Naive thymus-derived CD4-positive, alpha-beta T cell (primary cell): ENCODE results near the gene KCTD4. TPM values are rescaled to one million over a fixed set of nuclear protein-coding genes. Genes with fewer than 3 reads are reported as not detected.
A peak's percentile ranks its signal among the peaks of the same experiment; 100 is the strongest.

Experiments
- ATAC-seq: fragments of 150-1000 bp; cut with Tn5 transposase; 2 replicates; pipeline ENCODE4 v1.10.0; 2021; ENCODE audit warnings: mild to moderate bottlenecking, moderate library complexity
- CTCF ChIA-PET: fragments of 350-600 bp; sonication (Branson Sonifier 250); formaldehyde crosslinking; loops from one replicate; lab custom pipeline; 2021; ENCODE audit warnings: antibody characterized with exemption; lab: Charles Lee
- POLR2A ChIA-PET: fragments of 350-600 bp; sonication (Branson Sonifier 250); formaldehyde crosslinking; loops from one replicate; lab custom pipeline; 2021; ENCODE audit warnings: antibody characterized with exemption, inconsistent platforms; lab: Charles Lee
- DNase-seq, 9 donors: peaks; one replicate each; pipeline versions ENCODE4 v3.0.0 to v3.0.0-alpha.2; 2020 to 2022; ENCODE audit warnings: mixed read lengths in 1 of 9
- H3K27ac ChIP-seq: one replicate; pipeline ENCODE4 v1.7.0; 2013; ENCODE audit warnings: mild to moderate bottlenecking, low read depth, low read length, moderate library complexity
- H3K27me3 ChIP-seq, 2 donors: one replicate each; pipeline ENCODE4 v1.7.0; 2013; ENCODE audit warnings: low read length in 2 of 2, mild to moderate bottlenecking in 2 of 2, moderate library complexity in 2 of 2; ENCODE audit not compliant: control insufficient read depth in 2 of 2, insufficient read depth in 2 of 2
- H3K36me3 ChIP-seq, 3 experiments: 1 replicate in 2 of 3; 2 replicates in 1 of 3; pipeline ENCODE4 v1.7.0; 2013; ENCODE audit warnings: low read length in 3 of 3, mild to moderate bottlenecking in 3 of 3, moderate library complexity in 1 of 3; ENCODE audit not compliant: insufficient read depth in 3 of 3, control insufficient read depth in 2 of 3
- H3K4me1 ChIP-seq, 2 donors: one replicate each; pipeline ENCODE4 v1.7.0; 2013; ENCODE audit warnings: low read length in 2 of 2, mild to moderate bottlenecking in 2 of 2, moderate library complexity in 1 of 2; ENCODE audit not compliant: control insufficient read depth in 2 of 2, insufficient read depth in 2 of 2
- H3K4me3 ChIP-seq: 2 replicates; pipeline ENCODE4 v1.7.0; 2013; ENCODE audit warnings: mild to moderate bottlenecking, low read length
- H3K9me3 ChIP-seq, 3 experiments: 1 replicate in 2 of 3; 2 replicates in 1 of 3; pipeline ENCODE4 v1.7.0; 2013; ENCODE audit warnings: low read length in 3 of 3; ENCODE audit not compliant: control insufficient read depth in 2 of 3
- H3K27ac Mint-ChIP-seq, 9 donors: one replicate each; pipeline ENCODE4 v1.8.0; 2020 to 2022; ENCODE audit warnings: mixed read lengths in 9 of 9, mild to moderate bottlenecking in 8 of 9, moderate library complexity in 5 of 9, inconsistent platforms in 2 of 9
- H3K27me3 Mint-ChIP-seq, 5 donors: one replicate each; pipeline ENCODE4 v1.8.0; 2021 to 2022; ENCODE audit warnings: mixed read lengths in 5 of 5, mild to moderate bottlenecking in 1 of 5
- H3K36me3 Mint-ChIP-seq, 5 donors: one replicate each; pipeline ENCODE4 v1.8.0; 2020 to 2022; ENCODE audit warnings: mixed read lengths in 5 of 5, mild to moderate bottlenecking in 3 of 5, inconsistent platforms in 1 of 5
- H3K4me1 Mint-ChIP-seq, 7 donors: one replicate each; pipeline ENCODE4 v1.8.0; 2020 to 2022; ENCODE audit warnings: mixed read lengths in 7 of 7, mild to moderate bottlenecking in 3 of 7, inconsistent platforms in 1 of 7
- H3K4me3 Mint-ChIP-seq, 10 donors: one replicate each; pipeline ENCODE4 v1.8.0; 2020 to 2022; ENCODE audit warnings: mild to moderate bottlenecking in 10 of 10, mixed read lengths in 10 of 10, moderate library complexity in 6 of 10, inconsistent platforms in 2 of 10
- H3K9me3 Mint-ChIP-seq, 11 donors: one replicate each; pipeline ENCODE4 v1.8.0; 2020 to 2022; ENCODE audit warnings: mixed read lengths in 11 of 11, mild to moderate bottlenecking in 4 of 11, inconsistent platforms in 1 of 11, moderate library complexity in 1 of 11
- intact Hi-C, 2 donors: fragments of 100-400 bp; cut with micrococcal nuclease; formaldehyde crosslinking; loops; one replicate each; pipeline ENCODE4 v1.15.1; 2023
- polyA plus RNA-seq, 2 donors: library from polyadenylated mRNA; unstranded; fragments of 300-500 nt; fragmentation: Illumina TruSeq; gene quantifications; one replicate each; pipeline ENCODE4 v1.2.3, GENCODE V29; 2021
- total RNA-seq, 6 experiments: library from RNA in 5 of 6; stranded (reverse) in 5 of 6; gene quantifications; 1 replicate in 5 of 6; 2 replicates in 1 of 6; pipeline ENCODE4 v1.2.3 and lab custom pipeline; 2021 to 2026

KCTD4 gene
- total and polyA plus RNA-seq, 7 experiments from 2014 or later = not detected

GRCh38 chr13:45207319-45207718 is 6.5 kb upstream of the KCTD4 start:
- H3K9me3 ChIP-seq = no peaks in the 10 kb centered on the region
- POLR2A ChIA-PET = interaction anchor here (0.6 kb wide), 1 partner anchor 37 kb away, joined by 3 read pairs; no protein-coding TSS in a partner anchor
- CTCF ChIA-PET = no interaction called here
- H3K27me3 ChIP-seq = no peaks in the 10 kb centered on the region
- H3K27ac ChIP-seq = no peak overlapping the region
- DNase-seq = no peak
- H3K36me3 ChIP-seq = peaks cover 0 to 16% (median 0%) of the 10 kb centered on the region in 3 experiments
- H3K4me1 Mint-ChIP-seq = peaks cover 0 to 12% (median 7%) of the 10 kb centered on the region in 7 donors
- H3K27ac Mint-ChIP-seq = no peak overlapping the region
- no peaks in the 10 kb centered on the region for H3K4me1 ChIP-seq
- H3K4me3 Mint-ChIP-seq = no peak overlapping the region
- no peak for ATAC-seq
- no peaks in the 10 kb centered on the region for H3K9me3 Mint-ChIP-seq
- H3K27me3 Mint-ChIP-seq = no peaks in the 10 kb centered on the region
- peaks cover 12 to 38% (median 33%) of the 10 kb centered on the region in 5 donors for H3K36me3 Mint-ChIP-seq
- intact Hi-C loops = no loop called here
- no peak overlapping the region for H3K4me3 ChIP-seq

- Mint-ChIP-seq H3K4me3 (no peak overlapping the region), H3K9me3 (no peaks in the 10 kb centered on the region), H3K4me1 (peaks cover 0 to 15% (median 7%) of the 10 kb centered on the region in 7 donors), H3K27ac (no peak overlapping the region), H3K27me3 (no peaks in the 10 kb centered on the region), H3K36me3 (peaks cover 15 to 47% (median 40%) of the 10 kb centered on the region in 5 donors)
- no peak for ATAC-seq
- intact Hi-C loops = no loop called here
- no peak overlapping the region for H3K4me3 ChIP-seq
- peaks cover 0 to 16% (median 0%) of the 10 kb centered on the region in 3 experiments for H3K36me3 ChIP-seq
- H3K27me3 ChIP-seq = no peaks in the 10 kb centered on the region
- no peaks in the 10 kb centered on the region for H3K4me1 ChIP-seq
- no peaks in the 10 kb centered on the region for H3K9me3 ChIP-seq
- CTCF ChIA-PET = no interaction called here
- DNase-seq = no peak
- no peak overlapping the region for H3K27ac ChIP-seq
- POLR2A ChIA-PET = no interaction called here
These were observed 5.5 kb upstream of the KCTD4 start for GRCh38 chr13:45206340-45206739.

DNA sequence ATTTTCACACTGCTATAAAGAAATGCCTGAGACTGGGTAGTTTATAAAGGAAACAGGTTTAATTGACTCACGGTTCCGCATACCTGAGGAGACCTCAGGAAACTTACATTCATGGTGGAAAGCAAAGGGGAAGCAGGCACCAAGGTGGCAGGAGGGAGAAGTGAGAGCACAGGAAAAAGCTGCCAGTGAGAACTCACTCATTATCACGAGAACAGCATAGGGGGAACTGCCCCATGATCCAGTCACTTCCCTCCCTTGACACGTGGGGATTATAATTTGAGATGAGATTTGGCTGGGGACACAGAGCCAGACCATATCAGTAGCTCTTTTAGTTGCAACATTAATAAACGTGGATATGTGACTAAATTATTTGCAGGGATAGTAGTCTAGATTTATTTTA is 4.3 kb upstream of the KCTD4 start:
- no peak overlapping the region for H3K27ac ChIP-seq
- H3K36me3 ChIP-seq = peaks cover 0 to 16% (median 0%) of the 10 kb centered on the region in 3 experiments
- no peak for ATAC-seq
- no peak overlapping the region for H3K27ac Mint-ChIP-seq
- ChIA-PET CTCF (no interaction called here), POLR2A (no interaction called here)
- intact Hi-C loops = no loop called here
- DNase-seq = no peak
- no peaks in the 10 kb centered on the region for H3K4me1 ChIP-seq
- H3K9me3 Mint-ChIP-seq = no peaks in the 10 kb centered on the region
- no peaks in the 10 kb centered on the region for H3K27me3 Mint-ChIP-seq
- H3K4me3 Mint-ChIP-seq = no peak overlapping the region
- peaks cover 12 to 45% (median 30%) of the 10 kb centered on the region in 5 donors for H3K36me3 Mint-ChIP-seq
- H3K27me3 ChIP-seq = no peaks in the 10 kb centered on the region
- peaks cover 0 to 15% (median 7%) of the 10 kb centered on the region in 7 donors for H3K4me1 Mint-ChIP-seq
- H3K4me3 ChIP-seq = no peak overlapping the region
- no peaks in the 10 kb centered on the region for H3K9me3 ChIP-seq

DNA sequence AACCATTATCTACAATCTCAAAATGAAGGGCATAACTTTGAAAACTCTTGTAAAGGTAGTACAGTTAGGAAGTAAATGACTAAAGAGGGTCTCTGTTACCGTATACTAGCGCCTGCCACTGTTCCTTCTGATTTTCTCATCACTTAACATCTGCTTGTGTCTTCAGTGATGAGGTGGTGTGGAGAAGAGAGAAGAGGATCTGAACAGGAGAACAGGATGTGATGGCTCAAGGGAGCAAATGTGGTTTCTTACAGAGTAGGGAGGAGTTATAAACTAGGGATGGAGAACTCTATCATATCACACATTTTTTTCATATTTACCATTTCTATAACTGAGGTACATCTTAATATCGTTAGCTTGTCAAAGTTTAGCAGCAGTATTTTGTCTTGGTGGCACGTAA is 1.1 kb downstream of the KCTD4 start:
- peaks cover 0 to 3% (median 0%) of the 10 kb centered on the region in 3 experiments for H3K36me3 ChIP-seq
- Mint-ChIP-seq H3K9me3 (no peaks in the 10 kb centered on the region), H3K4me1 (peaks cover 0 to 16% (median 10%) of the 10 kb centered on the region in 7 donors), H3K27ac (no peak overlapping the region), H3K4me3 (no peak overlapping the region), H3K27me3 (no peaks in the 10 kb centered on the region), H3K36me3 (peaks cover 4 to 38% (median 19%) of the 10 kb centered on the region in 5 donors)
- H3K4me1 ChIP-seq = no peaks in the 10 kb centered on the region
- H3K4me3 ChIP-seq = no peak overlapping the region
- no peaks in the 10 kb centered on the region for H3K9me3 ChIP-seq
- no peak overlapping the region for H3K27ac ChIP-seq
- ChIA-PET CTCF (interaction anchor here (1.1 kb wide), 1 partner anchor 14 kb away, joined by 3 read pairs; no protein-coding TSS in a partner anchor), POLR2A (no interaction called here)
- ATAC-seq (no peak), DNase-seq (no peak)
- H3K27me3 ChIP-seq = no peaks in the 10 kb centered on the region
- intact Hi-C loops = no loop called here

DNA sequence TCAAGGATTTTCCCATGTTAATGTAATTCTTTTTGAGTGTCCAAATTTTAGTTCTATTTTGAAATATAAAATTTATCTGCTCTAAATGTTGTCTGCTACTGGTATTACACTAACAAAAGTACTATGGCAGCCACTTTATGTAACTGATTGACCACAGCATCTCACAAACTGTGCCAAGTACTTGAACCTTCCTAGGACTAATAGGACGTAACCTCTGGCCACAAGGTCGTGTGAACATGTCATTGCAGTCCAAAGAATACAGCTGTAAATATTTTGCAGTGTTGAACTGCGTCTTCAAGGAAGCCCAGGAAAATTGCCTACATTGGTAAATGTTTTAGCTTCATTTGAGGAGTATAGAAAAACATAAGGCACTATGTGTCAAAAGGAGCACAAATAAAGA is 1.9 kb downstream of the KCTD4 start:
- Mint-ChIP-seq H3K4me1 (peaks cover 0 to 17% (median 9%) of the 10 kb centered on the region in 7 donors), H3K9me3 (no peaks in the 10 kb centered on the region), H3K27me3 (no peaks in the 10 kb centered on the region), H3K4me3 (no peak overlapping the region), H3K36me3 (peaks cover 4 to 38% (median 23%) of the 10 kb centered on the region in 5 donors), H3K27ac (no peak overlapping the region)
- intact Hi-C loops = no loop called here
- Histone ChIP-seq H3K27ac (no peak overlapping the region), H3K4me1 (no peaks in the 10 kb centered on the region), H3K9me3 (no peaks in the 10 kb centered on the region), H3K27me3 (no peaks in the 10 kb centered on the region), H3K36me3 (peaks cover 0 to 3% (median 0%) of the 10 kb centered on the region in 3 experiments), H3K4me3 (no peak overlapping the region)
- no peak for DNase-seq
- CTCF ChIA-PET = interaction anchor here (0.7 to 1.1 kb wide), 2 partner anchors 14 to 162 kb away, joined by 3 read pairs; no protein-coding TSS in a partner anchor
- no peak for ATAC-seq
- POLR2A ChIA-PET = no interaction called here

- H3K36me3 Mint-ChIP-seq = peaks cover 4 to 35% (median 23%) of the 10 kb centered on the region in 5 donors
- no peak for ATAC-seq
- intact Hi-C loops = no loop called here
- H3K27me3 Mint-ChIP-seq = no peaks in the 10 kb centered on the region
- H3K9me3 Mint-ChIP-seq = no peaks in the 10 kb centered on the region
- ChIA-PET POLR2A (interaction anchor here (0.6 kb wide), 1 partner anchor 59 kb away, joined by 3 read pairs; no protein-coding TSS in a partner anchor), CTCF (no interaction called here)
- no peaks in the 10 kb centered on the region for H3K4me1 ChIP-seq
- no peaks in the 10 kb centered on the region for H3K27me3 ChIP-seq
- no peak overlapping the region for H3K27ac ChIP-seq
- H3K27ac Mint-ChIP-seq = no peak overlapping the region
- H3K36me3 ChIP-seq = no peaks in the 10 kb centered on the region
- no peak for DNase-seq
- H3K9me3 ChIP-seq = no peaks in the 10 kb centered on the region
- no peak overlapping the region for H3K4me3 ChIP-seq
- H3K4me3 Mint-ChIP-seq = no peak overlapping the region
- peaks cover 0 to 17% (median 9%) of the 10 kb centered on the region in 7 donors for H3K4me1 Mint-ChIP-seq
These were observed 2.8 kb downstream of the KCTD4 start for GRCh38 chr13:45198041-45198440.

DNA sequence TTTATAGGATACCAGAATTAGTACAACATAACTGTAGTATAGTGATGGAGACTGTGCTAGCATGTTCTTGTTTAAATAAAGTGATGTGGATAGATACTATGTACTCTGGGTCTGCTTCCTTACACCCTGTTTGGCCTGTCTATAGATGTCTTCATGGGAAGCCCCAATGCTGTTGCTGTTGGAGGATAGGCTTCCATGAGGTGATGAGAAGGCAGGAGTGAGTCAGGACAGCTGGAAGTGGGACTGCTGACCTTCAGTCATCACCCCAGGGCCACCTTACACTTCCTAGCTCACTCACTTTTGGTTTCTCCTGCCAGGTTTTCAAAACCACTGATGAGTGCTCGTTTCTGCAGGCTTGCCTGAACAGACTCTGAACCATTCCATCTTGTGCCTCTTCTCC is 4.2 kb downstream of the KCTD4 start:
- Mint-ChIP-seq H3K9me3 (no peaks in the 10 kb centered on the region), H3K27ac (peak overlapping the region in 1 of 9 donors; percentile 80), H3K27me3 (no peaks in the 10 kb centered on the region), H3K36me3 (peaks cover 0 to 27% (median 16%) of the 10 kb centered on the region in 5 donors), H3K4me1 (peaks cover 0 to 15% (median 9%) of the 10 kb centered on the region in 7 donors), H3K4me3 (no peak overlapping the region)
- intact Hi-C loops = no loop called here
- Histone ChIP-seq H3K4me1 (no peaks in the 10 kb centered on the region), H3K9me3 (no peaks in the 10 kb centered on the region), H3K27me3 (no peaks in the 10 kb centered on the region), H3K36me3 (no peaks in the 10 kb centered on the region), H3K27ac (no peak overlapping the region), H3K4me3 (no peak overlapping the region)
- ChIA-PET CTCF (no interaction called here), POLR2A (no interaction called here)
- no peak for DNase-seq
- no peak for ATAC-seq
